ENCODE data around the gene TBL1XR1.

DNA sequence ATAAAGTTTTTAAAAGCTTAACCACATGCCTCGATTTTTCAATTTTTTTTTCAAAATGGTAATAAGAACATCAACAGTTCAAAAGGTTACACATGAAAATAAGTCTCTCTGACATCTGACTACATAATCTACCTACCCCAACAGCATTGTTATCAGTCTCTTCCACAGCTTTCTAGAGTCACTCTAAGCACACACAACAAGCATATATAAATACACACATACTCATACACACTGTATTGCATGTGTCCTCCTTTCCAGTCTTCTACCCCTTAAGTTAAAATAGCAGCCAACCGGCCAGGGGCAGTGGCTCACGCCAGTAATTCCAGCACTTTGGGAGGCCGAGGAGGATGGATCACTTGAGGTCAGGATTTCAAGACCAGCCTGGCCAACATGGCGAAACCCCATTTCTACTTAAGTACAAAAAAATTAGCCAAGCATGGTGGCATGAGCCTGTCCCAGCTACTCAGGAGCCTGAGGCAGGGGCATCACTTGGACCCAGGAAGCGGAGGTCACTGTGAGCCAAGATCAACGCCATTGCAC lies 12.2 kb downstream of the TBL1XR1 start:
- TF ChIP-seq, protein P1, sequence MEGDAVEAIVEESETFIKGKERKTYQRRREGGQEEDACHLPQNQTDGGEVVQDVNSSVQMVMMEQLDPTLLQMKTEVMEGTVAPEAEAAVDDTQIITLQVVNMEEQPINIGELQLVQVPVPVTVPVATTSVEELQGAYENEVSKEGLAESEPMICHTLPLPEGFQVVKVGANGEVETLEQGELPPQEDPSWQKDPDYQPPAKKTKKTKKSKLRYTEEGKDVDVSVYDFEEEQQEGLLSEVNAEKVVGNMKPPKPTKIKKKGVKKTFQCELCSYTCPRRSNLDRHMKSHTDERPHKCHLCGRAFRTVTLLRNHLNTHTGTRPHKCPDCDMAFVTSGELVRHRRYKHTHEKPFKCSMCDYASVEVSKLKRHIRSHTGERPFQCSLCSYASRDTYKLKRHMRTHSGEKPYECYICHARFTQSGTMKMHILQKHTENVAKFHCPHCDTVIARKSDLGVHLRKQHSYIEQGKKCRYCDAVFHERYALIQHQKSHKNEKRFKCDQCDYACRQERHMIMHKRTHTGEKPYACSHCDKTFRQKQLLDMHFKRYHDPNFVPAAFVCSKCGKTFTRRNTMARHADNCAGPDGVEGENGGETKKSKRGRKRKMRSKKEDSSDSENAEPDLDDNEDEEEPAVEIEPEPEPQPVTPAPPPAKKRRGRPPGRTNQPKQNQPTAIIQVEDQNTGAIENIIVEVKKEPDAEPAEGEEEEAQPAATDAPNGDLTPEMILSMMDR (IDR thresholded peaks at IDR 0.05), result no peak
- TF ChIP-seq POLR2A (IDR thresholded peaks at IDR 0.05), result no peak
